AG04449 (cell line): Measurements from ENCODE around the gene SAXO1.

Experiments
- CTCF ChIA-PET: fragments of 350-600 bp; formaldehyde crosslinking; extraction: SDS; loops from one replicate; lab custom pipeline; 2021; ENCODE audit warnings: antibody characterized with exemption; lab: Yijun Ruan, JAX
- POLR2A ChIA-PET: fragments of 400-600, 350-600 bp; formaldehyde crosslinking; extraction: SDS; loops from one replicate; lab custom pipeline; 2020; ENCODE audit warnings: antibody characterized with exemption, inconsistent platforms; lab: Yijun Ruan, JAX
- DNase-seq: peaks from one replicate; pipeline ENCODE4 v3.0.0-alpha.2; 2010; ENCODE audit warnings: low read depth, low spot score
- H3K4me3 ChIP-seq: 2 replicates; pipeline ENCODE4 v1.5.1; 2011; ENCODE audit warnings: low read depth, mild to moderate bottlenecking, control low read depth, low read length
- TF ChIP-seq, protein P1 (sequence below): IDR thresholded peaks from one replicate; pipeline ENCODE4 v1.5.1; 2011; ENCODE audit warnings: mild to moderate bottlenecking, moderate library complexity, low read length, control low read depth, inconsistent platforms; ENCODE audit not compliant: insufficient read depth; ENCODE audit errors: missing control alignments

SAXO1 gene

GRCh38 chr9:18921366-18922075, 111.5 kb downstream of the SAXO1 start:
- ChIA-PET POLR2A (no interaction called here), CTCF (interaction anchor here (1.7 kb wide), 1 partner anchor 13 kb away, joined by 5 read pairs; no protein-coding TSS in a partner anchor)
- H3K4me3 ChIP-seq: no peak overlapping the region
- DNase-seq: no peak
- TF ChIP-seq, protein P1, sequence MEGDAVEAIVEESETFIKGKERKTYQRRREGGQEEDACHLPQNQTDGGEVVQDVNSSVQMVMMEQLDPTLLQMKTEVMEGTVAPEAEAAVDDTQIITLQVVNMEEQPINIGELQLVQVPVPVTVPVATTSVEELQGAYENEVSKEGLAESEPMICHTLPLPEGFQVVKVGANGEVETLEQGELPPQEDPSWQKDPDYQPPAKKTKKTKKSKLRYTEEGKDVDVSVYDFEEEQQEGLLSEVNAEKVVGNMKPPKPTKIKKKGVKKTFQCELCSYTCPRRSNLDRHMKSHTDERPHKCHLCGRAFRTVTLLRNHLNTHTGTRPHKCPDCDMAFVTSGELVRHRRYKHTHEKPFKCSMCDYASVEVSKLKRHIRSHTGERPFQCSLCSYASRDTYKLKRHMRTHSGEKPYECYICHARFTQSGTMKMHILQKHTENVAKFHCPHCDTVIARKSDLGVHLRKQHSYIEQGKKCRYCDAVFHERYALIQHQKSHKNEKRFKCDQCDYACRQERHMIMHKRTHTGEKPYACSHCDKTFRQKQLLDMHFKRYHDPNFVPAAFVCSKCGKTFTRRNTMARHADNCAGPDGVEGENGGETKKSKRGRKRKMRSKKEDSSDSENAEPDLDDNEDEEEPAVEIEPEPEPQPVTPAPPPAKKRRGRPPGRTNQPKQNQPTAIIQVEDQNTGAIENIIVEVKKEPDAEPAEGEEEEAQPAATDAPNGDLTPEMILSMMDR: no peak

DNA sequence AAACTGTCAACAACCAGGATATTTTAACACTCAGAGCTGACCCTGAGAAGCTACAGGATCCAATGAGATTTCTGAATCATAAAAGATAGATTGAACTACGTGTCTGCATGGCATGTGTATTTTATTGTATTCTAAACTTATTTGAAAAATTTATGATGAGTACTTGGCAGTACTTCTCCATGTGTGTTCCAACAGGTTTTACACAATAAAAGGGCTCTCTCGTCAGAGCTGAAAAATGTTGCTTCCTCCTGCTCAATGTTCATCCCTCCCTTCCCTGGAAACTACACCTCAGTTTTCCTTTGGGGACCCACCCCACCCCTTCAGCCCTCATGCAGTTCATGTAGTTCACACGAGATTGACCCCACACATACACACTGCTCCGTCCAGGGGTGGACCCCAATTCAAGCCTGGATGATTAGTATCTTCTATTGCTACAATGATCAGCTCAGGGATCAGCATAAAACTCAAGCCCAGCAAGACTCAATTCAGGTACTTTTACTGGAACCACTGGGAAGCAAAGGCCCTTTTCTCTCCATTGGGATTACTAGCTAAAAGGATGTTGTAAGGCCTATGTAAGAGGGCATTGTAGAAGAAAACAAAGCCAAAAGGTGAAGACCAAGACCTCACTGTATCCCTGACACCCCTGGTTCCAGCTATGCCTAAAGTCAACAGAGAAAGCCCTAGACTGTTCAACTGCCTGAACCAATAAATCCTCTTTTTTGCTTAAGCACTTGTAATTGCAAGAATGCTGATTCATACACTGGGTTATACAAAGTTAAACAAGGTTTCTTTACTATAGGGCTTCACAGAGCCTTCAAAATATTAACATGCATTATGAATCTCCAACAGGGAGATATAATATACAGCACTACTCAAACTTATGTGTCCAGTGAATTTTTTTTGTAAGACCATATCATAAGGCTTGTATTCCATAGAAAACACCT, 112.6 kb downstream of the SAXO1 start:
- ChIA-PET CTCF (interaction anchor here (1.7 kb wide), 1 partner anchor 12 kb away, joined by 5 read pairs; no protein-coding TSS in a partner anchor), POLR2A (interaction anchor here (0.7 kb wide), 1 partner anchor 9 kb away, joined by 4 read pairs; no protein-coding TSS in a partner anchor)
- H3K4me3 ChIP-seq: no peak overlapping the region
- DNase-seq: no peak
- TF ChIP-seq, protein P1: no peak

DNA sequence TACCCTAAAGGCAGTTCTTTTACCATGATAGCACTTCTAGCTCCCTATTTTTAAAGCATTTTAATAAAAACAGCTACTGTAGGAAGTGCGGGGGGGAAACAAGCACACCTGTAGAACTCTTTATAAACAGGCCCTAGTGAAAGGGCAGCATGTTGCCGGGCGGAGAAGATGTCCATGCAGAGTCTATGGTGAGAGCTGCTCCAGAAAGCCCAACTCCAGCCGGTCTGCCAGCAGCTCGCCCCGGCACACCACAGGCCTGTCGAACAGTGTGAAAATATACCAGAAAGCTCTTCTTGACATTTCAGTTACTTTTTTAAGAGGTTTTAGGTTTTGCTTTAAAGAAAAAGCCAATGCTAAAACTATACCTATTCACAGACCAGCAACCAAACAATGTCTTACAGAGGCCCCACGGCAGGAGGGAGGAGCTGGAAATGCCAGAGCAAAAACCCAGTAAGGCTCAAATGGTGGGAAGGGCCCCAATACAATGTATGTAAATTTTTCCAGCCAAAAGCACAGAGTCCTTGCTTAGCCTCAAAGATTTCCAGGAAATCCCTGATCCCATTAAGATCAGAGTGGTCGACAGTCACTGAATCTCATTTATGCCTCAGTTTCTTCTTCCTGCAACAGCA, 121.2 kb downstream of the SAXO1 start:
- ChIA-PET CTCF (interaction anchor here (1.8 kb wide), 1 partner anchor 117 kb away, joined by 4 read pairs; no protein-coding TSS in a partner anchor), POLR2A (interaction anchor here (1.5 kb wide), 1 partner anchor 17 kb away, joined by 3 read pairs; no protein-coding TSS in a partner anchor)
- DNase-seq: no peak
- TF ChIP-seq, protein P1: no peak
- H3K4me3 ChIP-seq: no peak overlapping the region

GRCh38 chr9:18910916-18911315, 122.1 kb downstream of the SAXO1 start:
- H3K4me3 ChIP-seq: no peak overlapping the region
- TF ChIP-seq, protein P1: no peak
- POLR2A ChIA-PET: interaction anchor here (1.5 kb wide), 1 partner anchor 18 kb away, joined by 3 read pairs; no protein-coding TSS in a partner anchor
- DNase-seq: no peak
- CTCF ChIA-PET: interaction anchor here (1.8 kb wide), 1 partner anchor 118 kb away, joined by 4 read pairs; no protein-coding TSS in a partner anchor

- ChIA-PET POLR2A (interaction anchor here (1.5 kb wide), 1 partner anchor 18 kb away, joined by 3 read pairs; no protein-coding TSS in a partner anchor), CTCF (interaction anchor here (1.8 kb wide), 1 partner anchor 118 kb away, joined by 4 read pairs; no protein-coding TSS in a partner anchor)
- DNase-seq: no peak
- TF ChIP-seq, protein P1: no peak
- no peak overlapping the region for H3K4me3 ChIP-seq
These were observed 122.6 kb downstream of the SAXO1 start for GRCh38 chr9:18910435-18910834.
